Activated CD8-positive, alpha-beta memory T cell treated with anti-CD3 and anti-CD28 coated beads for 36 hours (primary cell): ENCODE data around the gene VEGFB. TPM values are rescaled to one million over a fixed set of nuclear protein-coding genes. Genes with fewer than 3 reads are reported as not detected.

Experiments used
- CTCF ChIA-PET: fragments of 350-600 bp; sonication (Branson Sonifier 250); formaldehyde crosslinking; loops from one replicate; lab custom pipeline; 2021; ENCODE audit warnings: antibody characterized with exemption; lab: Charles Lee
- POLR2A ChIA-PET: fragments of 350-600 bp; sonication (Branson Sonifier 250); formaldehyde crosslinking; loops from one replicate; lab custom pipeline; 2021; ENCODE audit warnings: antibody characterized with exemption; lab: Charles Lee
- total RNA-seq, 2 experiments: library from RNA; stranded (reverse); gene quantifications; one replicate each; pipeline ENCODE4 v1.2.3, GENCODE V29; 2021

The VEGFB gene
- total RNA-seq, 2 experiments from 2014 or later = 83.0 to 86.8 TPM

GRCh38 chr11:64224891-64225607 is 9.3 kb upstream of the VEGFB start:
- ChIA-PET CTCF (interaction anchor here (0.7 to 5.3 kb wide), 2 partner anchors 19 to 39 kb away, joined by 4 to 41 read pairs; partner anchors contain the start of genes FERMT3 and STIP1), POLR2A (interaction anchor here (0.6 to 4.6 kb wide), 4 partner anchors 17 to 44 kb away, joined by 3 to 70 read pairs (median 4); partner anchors contain the start of gene FERMT3)

- POLR2A ChIA-PET = interaction anchor here (0.6 to 4.6 kb wide), 9 partner anchors 15 to 84 kb away, joined by 3 to 70 read pairs (median 5); partner anchors contain the start of gene FERMT3
- CTCF ChIA-PET = interaction anchor here (0.5 to 5.3 kb wide), 5 partner anchors 13 to 1451 kb away, joined by 3 to 41 read pairs (median 3); partner anchors contain the start of gene FERMT3
Measured at GRCh38 chr11:64225608-64226506, 8.5 kb upstream of the VEGFB start, which contains the start of the genes NUDT22 and TRPT1. TSS of gene NUDT22 (plus strand) at chr11:64226274. CDS start at chr11:64226653, 379 bp downstream. TSS of gene TRPT1 (minus strand) at chr11:64226186. CDS start at chr11:64225860, 326 bp downstream.

- POLR2A ChIA-PET = interaction anchor here (0.6 to 4.6 kb wide), 8 partner anchors 15 to 84 kb away, joined by 3 to 70 read pairs (median 6); partner anchors contain the start of gene FERMT3
- CTCF ChIA-PET = interaction anchor here (0.5 to 5.3 kb wide), 6 partner anchors 10 to 1452 kb away, joined by 3 to 41 read pairs (median 3); partner anchors contain the start of gene FERMT3
Measured at GRCh38 chr11:64226507-64227051, 7.8 kb upstream of the VEGFB start.

- CTCF ChIA-PET = interaction anchor here (0.6 to 5.3 kb wide), 6 partner anchors 8 to 526 kb away, joined by 3 to 41 read pairs (median 3); partner anchors contain the start of gene FERMT3
- POLR2A ChIA-PET = interaction anchor here (0.5 to 4.6 kb wide), 4 partner anchors 19 to 594 kb away, joined by 3 to 70 read pairs (median 8); partner anchors contain the start of gene FERMT3
Measured at GRCh38 chr11:64227405-64227956, 6.9 kb upstream of the VEGFB start.

GRCh38 chr11:64229090-64229743 is 5.2 kb upstream of the VEGFB start:
- POLR2A ChIA-PET = interaction anchor here (0.5 to 0.7 kb wide), 3 partner anchors 10 to 127 kb away, joined by 3 to 6 read pairs (median 3); no protein-coding TSS in a partner anchor
- CTCF ChIA-PET = interaction anchor here (1.2 to 1.5 kb wide), 3 partner anchors 14 to 73 kb away, joined by 3 to 5 read pairs (median 4); no protein-coding TSS in a partner anchor

- ChIA-PET POLR2A (interaction anchor here (0.6 to 0.7 kb wide), 2 partner anchors 127 to 561 kb away, joined by 3 read pairs; no protein-coding TSS in a partner anchor), CTCF (interaction anchor here (1.1 to 1.5 kb wide), 3 partner anchors 14 to 72 kb away, joined by 3 to 5 read pairs (median 4); no protein-coding TSS in a partner anchor)
Measured at GRCh38 chr11:64229744-64230170, 4.6 kb upstream of the VEGFB start.

- CTCF ChIA-PET = interaction anchor here (1.1 to 2.7 kb wide), 6 partner anchors 13 to 74 kb away, joined by 3 to 6 read pairs (median 4); partner anchors contain the start of gene PPP1R14B
- POLR2A ChIA-PET = interaction anchor here (0.6 kb wide), 1 partner anchor 560 kb away, joined by 3 read pairs; no protein-coding TSS in a partner anchor
Measured at GRCh38 chr11:64230171-64230984, 4.0 kb upstream of the VEGFB start, which contains the start of gene DNAJC4. TSS of gene DNAJC4 (plus strand) at chr11:64230548. CDS start at chr11:64230855, 307 bp downstream.

GRCh38 chr11:64230985-64231365 is 3.4 kb upstream of the VEGFB start:
- POLR2A ChIA-PET = interaction anchor here (1.9 kb wide), 1 partner anchor 10 kb away, joined by 4 read pairs; the partner anchor contains the start of gene FKBP2
- CTCF ChIA-PET = interaction anchor here (0.7 to 2.7 kb wide), 5 partner anchors 13 to 74 kb away, joined by 3 to 6 read pairs (median 4); partner anchors contain the start of genes PLCB3 and PPP1R14B

- ChIA-PET POLR2A (interaction anchor here (1.9 kb wide), 1 partner anchor 10 kb away, joined by 4 read pairs; the partner anchor contains the start of gene FKBP2), CTCF (interaction anchor here (0.7 to 2.7 kb wide), 6 partner anchors 15 to 73 kb away, joined by 3 to 6 read pairs (median 4); partner anchors contain the start of genes CATSPERZ, FERMT3, PLCB3 and PPP1R14B)
Measured at GRCh38 chr11:64231546-64231945, 2.8 kb upstream of the VEGFB start.

- ChIA-PET POLR2A (interaction anchor here (1.7 to 1.9 kb wide), 2 partner anchors 9 to 13 kb away, joined by 4 to 7 read pairs; partner anchors contain the start of gene FKBP2), CTCF (interaction anchor here (1.3 to 2.7 kb wide), 5 partner anchors 14 to 72 kb away, joined by 3 to 7 read pairs (median 6); partner anchors contain the start of genes CATSPERZ, FERMT3, PLCB3 and PPP1R14B)
Measured at GRCh38 chr11:64232182-64232966, 2.0 kb upstream of the VEGFB start.

GRCh38 chr11:64232967-64233315 is 1.4 kb upstream of the VEGFB start:
- CTCF ChIA-PET = interaction anchor here (1.3 to 2.7 kb wide), 4 partner anchors 13 to 71 kb away, joined by 5 to 7 read pairs (median 6); partner anchors contain the start of genes CATSPERZ, PLCB3 and PPP1R14B
- POLR2A ChIA-PET = interaction anchor here (1.3 to 1.9 kb wide), 3 partner anchors 8 to 47 kb away, joined by 4 to 7 read pairs (median 4); partner anchors contain the start of genes FKBP2 and STIP1

GRCh38 chr11:64234647-64235379 is 429 bp downstream of the VEGFB start:
- POLR2A ChIA-PET = interaction anchor here (0.6 kb wide), 1 partner anchor 17 kb away, joined by 4 read pairs; no protein-coding TSS in a partner anchor
- CTCF ChIA-PET = interaction anchor here (0.7 to 1.0 kb wide), 2 partner anchors 7 to 28 kb away, joined by 3 read pairs; partner anchors contain the start of gene FERMT3

GRCh38 chr11:64235437-64236161 is 1.2 kb downstream of the VEGFB start:
- ChIA-PET POLR2A (interaction anchor here (0.5 to 0.6 kb wide), 2 partner anchors 51 to 69 kb away, joined by 4 to 6 read pairs; no protein-coding TSS in a partner anchor), CTCF (interaction anchor here (0.7 kb wide), 1 partner anchor 8 kb away, joined by 3 read pairs; no protein-coding TSS in a partner anchor)
